GM18951 (cell line): ENCODE data around the gene EXD3.

Source experiments
- POLR2A ChIP-seq: IDR thresholded peaks from 4 replicates; pipeline ENCODE4 v1.6.1; 2011; ENCODE audit warnings: mild to moderate bottlenecking; ENCODE audit not compliant: insufficient read length, insufficient read depth; ENCODE audit errors: extremely low read depth
- in situ Hi-C: fragments of 300-500 bp; cut with MboI; formaldehyde crosslinking; loops from one replicate; pipeline ENCODE4 v1.12.0; 2022; ENCODE audit warnings: low sequenced_read_pairs, mixed read lengths, inconsistent platforms; ENCODE audit not compliant: unreplicated experiment

The EXD3 gene

GRCh38 chr9:137275588-137276472 lies 147.1 kb downstream of the EXD3 start:
- in situ Hi-C loops = no loop called here
- no peak for TF ChIP-seq POLR2A

- TF ChIP-seq POLR2A = no peak
- in situ Hi-C loops = no loop called here
Measured at GRCh38 chr9:137275203-137275587, 147.8 kb downstream of the EXD3 start.

DNA sequence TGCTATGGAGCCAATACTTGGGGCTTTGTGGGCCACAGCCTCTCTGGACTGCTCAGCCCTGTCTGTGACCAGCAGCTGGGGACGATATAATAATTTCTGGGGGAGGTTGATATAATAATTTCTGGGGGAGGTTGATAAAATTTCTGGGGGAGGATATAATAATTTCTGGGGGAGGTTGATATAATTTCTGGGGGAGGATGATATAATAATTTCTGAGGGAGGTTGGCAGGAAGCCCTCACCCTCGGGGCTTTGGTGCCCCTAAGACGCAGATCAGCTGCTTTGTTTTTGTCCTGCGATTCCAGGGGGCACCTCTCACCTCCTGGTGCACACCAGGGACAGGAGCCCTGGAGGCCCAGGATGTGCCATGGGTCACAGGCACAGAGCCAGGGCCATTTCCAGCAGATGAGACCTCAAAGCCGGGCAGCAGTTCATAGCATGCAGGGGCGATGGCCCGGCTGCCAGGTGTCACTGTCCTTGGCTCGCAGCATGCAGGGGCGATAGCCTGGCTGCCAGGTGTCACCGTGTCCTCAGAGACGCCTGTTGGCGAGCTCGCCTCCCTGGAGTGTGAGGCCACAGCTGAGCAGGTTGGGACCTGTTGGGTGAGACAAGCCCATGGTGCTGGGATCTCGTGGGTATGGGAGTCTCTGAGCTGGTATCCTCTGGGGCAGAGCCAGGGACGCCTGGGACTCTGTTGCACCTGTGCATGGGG lies 149.2 kb downstream of the EXD3 start:
- no peak for TF ChIP-seq POLR2A
- in situ Hi-C loops = no loop called here

DNA sequence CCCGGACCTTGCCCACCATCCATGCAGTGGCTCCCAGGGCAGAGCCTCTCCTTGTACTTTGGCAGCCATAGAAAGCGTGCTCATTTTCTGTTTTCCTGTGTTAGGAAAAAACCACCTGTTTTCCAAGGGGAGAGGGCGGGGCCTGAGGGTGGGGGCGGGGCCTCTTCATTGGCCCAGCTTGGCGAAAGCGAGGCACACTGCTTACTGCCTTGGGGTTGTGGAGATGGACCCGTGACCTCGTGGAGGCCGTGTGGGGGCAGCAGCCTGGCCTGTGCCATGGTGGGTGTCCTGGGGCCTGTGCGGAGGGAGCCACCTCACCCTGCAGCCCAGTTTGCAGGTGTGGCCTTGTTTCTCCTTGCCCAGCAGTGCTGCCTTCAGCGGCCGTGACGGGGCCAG lies 149.9 kb downstream of the EXD3 start:
- in situ Hi-C loops = no loop called here
- TF ChIP-seq POLR2A = no peak

- no peak for TF ChIP-seq POLR2A
- in situ Hi-C loops = no loop called here
Measured at GRCh38 chr9:137272241-137273094, 150.5 kb downstream of the EXD3 start.

- TF ChIP-seq POLR2A = no peak
Measured at GRCh38 chr9:137271696-137272076, 151.3 kb downstream of the EXD3 start.

GRCh38 chr9:137270929-137271695 lies 151.8 kb downstream of the EXD3 start:
- in situ Hi-C loops = no loop called here
- TF ChIP-seq POLR2A = no peak

More at GRCh38 chr9:137271696-137272076, 151.3 kb downstream of the EXD3 start:
- in situ Hi-C loops = no loop called here

DNA sequence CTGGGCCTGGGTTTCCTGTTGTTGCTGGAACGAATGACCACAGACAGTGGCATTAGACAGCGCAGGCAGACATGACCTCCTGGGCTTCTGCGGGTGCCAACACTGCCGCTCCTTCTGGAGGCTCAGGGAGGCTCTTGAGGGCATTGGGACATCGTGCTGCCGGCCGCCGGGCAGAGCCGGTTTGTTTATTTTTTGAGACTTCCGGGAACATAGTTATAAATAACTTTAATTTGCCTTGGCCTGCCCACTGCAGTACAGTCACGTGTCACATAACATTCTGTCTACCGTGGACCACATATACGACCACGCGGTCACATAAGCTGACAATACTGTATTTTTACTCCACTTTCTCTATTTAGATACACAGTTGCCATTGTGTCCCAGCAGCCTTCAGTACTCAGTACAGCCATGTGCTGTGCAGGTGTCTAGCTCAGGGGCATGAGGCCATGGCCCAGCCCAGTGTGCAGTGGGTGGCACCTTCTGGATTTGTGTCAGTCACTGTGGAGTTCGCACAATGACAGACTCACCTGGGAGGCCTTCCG lies 153.7 kb downstream of the EXD3 start:
- in situ Hi-C loops = no loop called here
- TF ChIP-seq POLR2A = no peak

- TF ChIP-seq POLR2A = no peak
Measured at GRCh38 chr9:137268538-137269201, 154.3 kb downstream of the EXD3 start.

DNA sequence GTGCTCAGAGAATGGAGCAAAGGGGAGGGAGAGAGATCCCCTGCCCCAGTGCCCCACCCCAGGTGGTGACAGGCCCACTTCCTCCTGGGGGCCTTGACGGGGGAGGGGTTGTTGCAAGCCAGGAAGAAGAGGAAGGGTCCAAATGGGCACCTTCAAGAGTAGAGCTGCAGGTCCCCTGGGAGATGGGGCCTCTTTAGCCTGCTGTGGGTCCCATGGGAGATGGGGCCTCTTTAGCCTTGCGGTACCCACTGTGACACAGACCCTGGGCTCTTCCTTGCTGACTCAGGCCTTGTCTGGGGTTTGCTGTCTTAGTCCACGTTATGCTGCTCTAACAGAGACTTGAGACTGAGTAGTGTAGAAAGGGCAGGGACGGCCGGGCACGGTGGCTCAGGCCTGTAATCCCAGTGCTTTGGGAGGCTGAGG lies 155.0 kb downstream of the EXD3 start:
- in situ Hi-C loops = no loop called here
- TF ChIP-seq POLR2A = no peak

More at GRCh38 chr9:137268538-137269201, 154.3 kb downstream of the EXD3 start:
- in situ Hi-C loops = no loop called here

- in situ Hi-C loops = no loop called here
- no peak for TF ChIP-seq POLR2A
Measured at GRCh38 chr9:137266585-137267453, 156.1 kb downstream of the EXD3 start.
